Rectal smooth muscle tissue (tissue), 1 donor: ENCODE measurements around the gene BRI3.
A peak's percentile ranks its signal among the peaks of the same experiment; 100 is the strongest.

Experiments
- H3K27ac ChIP-seq: one replicate; pipeline ENCODE4 v1.7.0; 2013; ENCODE audit warnings: low read depth, low read length, inconsistent platforms
- H3K27me3 ChIP-seq: one replicate; pipeline ENCODE4 v1.7.0; 2013; ENCODE audit warnings: low read length; ENCODE audit not compliant: control insufficient read depth, insufficient read depth
- H3K36me3 ChIP-seq: one replicate; pipeline ENCODE4 v1.7.0; 2013; ENCODE audit warnings: low read length; ENCODE audit not compliant: control insufficient read depth, insufficient read depth
- H3K4me1 ChIP-seq: one replicate; pipeline ENCODE4 v1.7.0; 2013; ENCODE audit warnings: low read length; ENCODE audit not compliant: control insufficient read depth, insufficient read depth
- H3K4me3 ChIP-seq: one replicate; pipeline ENCODE4 v1.7.0; 2013; ENCODE audit warnings: low read length
- H3K9ac ChIP-seq: one replicate; pipeline ENCODE4 v1.7.0; 2013; ENCODE audit warnings: low read length

Gene BRI3

DNA sequence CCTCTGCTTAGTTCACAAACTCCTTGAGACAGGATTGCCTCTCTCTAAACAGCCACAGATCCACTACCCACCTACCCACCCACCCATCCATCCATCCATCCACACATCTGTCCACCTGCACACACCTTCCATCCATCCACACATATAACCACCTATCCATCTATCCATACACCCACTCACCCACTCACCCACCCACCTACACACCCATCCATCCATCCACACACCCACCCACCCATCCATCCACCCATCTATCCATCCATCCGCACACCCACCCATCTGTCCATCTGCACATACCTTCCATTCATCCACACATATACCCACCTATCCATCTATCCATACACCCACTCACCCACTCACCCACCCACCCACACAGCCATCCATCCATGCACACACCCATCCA, 39.1 kb upstream of the BRI3 start:
- no peaks in the 10 kb centered on the region for H3K4me1 ChIP-seq
- no peaks in the 10 kb centered on the region for H3K27me3 ChIP-seq
- H3K27ac ChIP-seq = no peak overlapping the region
- no peak overlapping the region for H3K9ac ChIP-seq
- H3K36me3 ChIP-seq = peaks cover 16% of the 10 kb centered on the region
- no peak overlapping the region for H3K4me3 ChIP-seq

DNA sequence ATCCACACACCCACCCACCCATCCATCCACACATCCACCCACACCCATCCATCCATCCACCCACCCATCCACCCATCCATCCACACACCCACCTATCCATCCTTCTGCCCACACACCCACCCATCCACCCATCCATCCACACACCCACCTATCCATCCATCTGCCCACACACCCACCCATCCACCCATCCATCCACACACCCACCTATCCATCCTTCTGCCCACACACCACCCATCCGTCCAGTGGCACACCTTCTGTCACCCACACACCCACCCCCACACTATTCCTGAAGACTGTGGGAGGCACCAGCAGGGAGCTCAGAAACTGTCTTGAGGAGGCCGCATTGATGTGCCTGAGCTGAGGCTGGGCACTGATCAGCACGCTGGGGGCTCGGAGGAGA, 38.6 kb upstream of the BRI3 start:
- H3K9ac ChIP-seq = no peak overlapping the region
- no peak overlapping the region for H3K27ac ChIP-seq
- no peaks in the 10 kb centered on the region for H3K4me1 ChIP-seq
- no peaks in the 10 kb centered on the region for H3K27me3 ChIP-seq
- H3K4me3 ChIP-seq = no peak overlapping the region
- peaks cover 16% of the 10 kb centered on the region for H3K36me3 ChIP-seq

GRCh38 chr7:98244871-98245270, 36.6 kb upstream of the BRI3 start:
- Histone ChIP-seq H3K27me3 (no peaks in the 10 kb centered on the region), H3K4me3 (no peak overlapping the region), H3K9ac (no peak overlapping the region), H3K27ac (no peak overlapping the region), H3K36me3 (peaks cover 10% of the 10 kb centered on the region), H3K4me1 (no peaks in the 10 kb centered on the region)

- no peaks in the 10 kb centered on the region for H3K27me3 ChIP-seq
Observed at GRCh38 chr7:98248156-98248555, 33.3 kb upstream of the BRI3 start.

GRCh38 chr7:98249106-98249505, 32.4 kb upstream of the BRI3 start:
- Histone ChIP-seq H3K36me3 (peaks cover 7% of the 10 kb centered on the region), H3K4me3 (no peak overlapping the region), H3K27ac (no peak overlapping the region), H3K4me1 (peaks cover 5% of the 10 kb centered on the region), H3K9ac (no peak overlapping the region), H3K27me3 (no peaks in the 10 kb centered on the region)

More at GRCh38 chr7:98248156-98248555, 33.3 kb upstream of the BRI3 start:
- Histone ChIP-seq H3K4me1 (peaks cover 5% of the 10 kb centered on the region), H3K4me3 (no peak overlapping the region), H3K27ac (no peak overlapping the region), H3K36me3 (peaks cover 8% of the 10 kb centered on the region), H3K9ac (no peak overlapping the region)

- H3K9ac ChIP-seq = no peak overlapping the region
- H3K4me3 ChIP-seq = peak overlapping the region; percentile 94
- H3K36me3 ChIP-seq = peaks cover 4% of the 10 kb centered on the region
- peaks cover 5% of the 10 kb centered on the region for H3K4me1 ChIP-seq
- no peaks in the 10 kb centered on the region for H3K27me3 ChIP-seq
- H3K27ac ChIP-seq = no peak overlapping the region
Observed at GRCh38 chr7:98250789-98251188, 30.7 kb upstream of the BRI3 start.

GRCh38 chr7:98251231-98251600, 30.3 kb upstream of the BRI3 start:
- Histone ChIP-seq H3K36me3 (peaks cover 4% of the 10 kb centered on the region), H3K4me1 (peaks cover 5% of the 10 kb centered on the region), H3K9ac (peak overlapping the region; percentile 33), H3K27ac (no peak overlapping the region), H3K4me3 (peak overlapping the region; percentile 94), H3K27me3 (no peaks in the 10 kb centered on the region)

GRCh38 chr7:98251601-98252424, 29.7 kb upstream of the BRI3 start, which contains the start of gene TECPR1:
TECPR1 (minus strand) TSS chr7:98252232; CDS start chr7:98246146, 6,086 bp downstream.
- Histone ChIP-seq H3K27me3 (no peaks in the 10 kb centered on the region), H3K4me1 (peaks cover 5% of the 10 kb centered on the region), H3K9ac (peak within 1 kb of the TSS; percentile 33), H3K36me3 (peaks cover 6% of the 10 kb centered on the region), H3K4me3 (peak within 1 kb of the TSS; percentile 94), H3K27ac (peak within 1 kb of the TSS; percentile 72)

DNA sequence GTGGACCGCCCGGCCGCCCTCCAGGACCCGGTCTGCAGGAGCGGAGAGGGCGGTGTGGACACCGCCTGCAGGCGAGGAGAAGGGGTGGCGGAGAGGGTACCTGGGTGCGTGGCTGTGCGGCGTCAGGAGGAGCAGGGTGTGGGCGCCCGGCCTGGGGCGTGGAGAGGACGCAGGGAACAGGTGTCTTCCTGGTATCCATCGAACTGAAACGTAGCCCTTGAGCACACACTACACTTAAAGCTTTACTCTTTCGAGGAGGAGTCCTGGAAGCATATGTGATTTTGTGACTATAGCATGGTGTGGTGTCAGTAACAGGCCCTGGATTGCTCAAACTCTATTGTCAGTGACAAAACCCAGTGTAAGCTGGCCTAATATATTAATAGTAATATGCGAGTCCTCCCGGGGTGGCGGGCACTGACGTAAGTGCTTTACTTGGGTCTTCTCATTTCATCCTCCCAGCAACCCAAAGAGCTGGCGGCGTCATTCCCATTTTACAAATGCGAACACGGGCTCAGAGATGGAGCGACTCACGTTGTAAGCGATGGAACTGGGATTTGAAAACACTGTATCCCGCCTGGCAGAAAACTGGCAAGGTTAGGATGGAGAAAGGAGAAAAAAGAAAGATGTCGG, 28.9 kb upstream of the BRI3 start:
- Histone ChIP-seq H3K27me3 (no peaks in the 10 kb centered on the region), H3K4me3 (peak overlapping the region; percentile 94), H3K27ac (peak overlapping the region; percentile 53), H3K4me1 (peaks cover 5% of the 10 kb centered on the region), H3K9ac (peak overlapping the region; percentile 29), H3K36me3 (peaks cover 10% of the 10 kb centered on the region)

GRCh38 chr7:98254516-98254915, 27.0 kb upstream of the BRI3 start:
- H3K36me3 ChIP-seq = peaks cover 10% of the 10 kb centered on the region
- H3K4me3 ChIP-seq = no peak overlapping the region
- no peaks in the 10 kb centered on the region for H3K27me3 ChIP-seq
- H3K9ac ChIP-seq = no peak overlapping the region
- H3K4me1 ChIP-seq = peaks cover 5% of the 10 kb centered on the region
- no peak overlapping the region for H3K27ac ChIP-seq

DNA sequence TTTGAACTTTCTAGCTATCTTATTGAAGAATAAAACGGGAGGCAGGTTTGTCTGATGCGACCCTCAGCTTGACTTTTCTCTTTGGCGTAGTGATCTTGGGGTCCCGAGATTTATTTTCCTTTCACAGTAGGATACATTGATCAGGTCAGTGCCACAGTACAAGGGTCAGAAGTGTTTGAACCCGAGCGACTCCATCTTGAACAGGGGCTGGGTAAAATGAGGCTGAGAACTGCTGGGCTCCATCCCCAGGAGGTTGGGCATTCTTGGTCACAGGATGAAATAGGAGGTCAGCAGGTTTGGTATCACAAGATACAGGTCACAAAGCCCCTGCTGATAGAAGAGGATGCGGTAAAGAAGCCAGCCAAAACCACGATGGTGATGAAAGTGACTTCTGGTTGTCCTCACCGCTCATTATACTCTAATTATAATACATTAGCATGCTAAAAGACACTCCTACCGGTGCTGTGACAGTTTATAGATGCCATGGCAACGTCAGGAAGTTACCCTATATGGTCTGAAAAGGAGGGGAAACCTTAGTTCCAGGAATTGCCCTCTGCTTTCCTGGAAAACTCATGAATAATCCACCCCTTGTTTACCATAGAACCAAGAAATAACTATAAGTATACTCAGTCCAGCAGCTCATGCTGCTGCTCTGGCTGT, 26.4 kb upstream of the BRI3 start:
- Histone ChIP-seq H3K4me3 (no peak overlapping the region), H3K9ac (no peak overlapping the region), H3K27me3 (no peaks in the 10 kb centered on the region), H3K27ac (no peak overlapping the region), H3K36me3 (peaks cover 10% of the 10 kb centered on the region), H3K4me1 (peaks cover 5% of the 10 kb centered on the region)

DNA sequence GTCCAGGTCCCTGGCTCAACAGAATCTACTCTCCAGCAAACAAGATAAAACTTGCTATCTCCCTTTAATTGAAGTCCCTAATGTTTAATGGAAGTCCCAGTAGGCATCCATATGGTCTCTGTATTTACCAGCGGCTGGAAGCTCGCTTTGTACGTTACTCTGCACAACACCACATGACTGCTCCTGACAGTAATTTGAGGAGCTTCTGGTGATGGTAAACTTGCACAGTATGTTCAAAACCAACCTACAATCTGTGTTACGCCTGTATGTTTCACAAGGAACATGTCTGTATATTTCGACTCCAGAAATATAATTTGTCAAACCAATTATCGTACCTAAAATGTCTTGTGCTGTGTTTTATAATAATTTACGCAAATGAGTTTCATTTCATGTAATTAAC, 25.1 kb upstream of the BRI3 start:
- Histone ChIP-seq H3K36me3 (peaks cover 13% of the 10 kb centered on the region), H3K4me1 (peaks cover 3% of the 10 kb centered on the region), H3K9ac (no peak overlapping the region), H3K27me3 (no peaks in the 10 kb centered on the region), H3K4me3 (no peak overlapping the region), H3K27ac (no peak overlapping the region)
